A549 (cell line): Measurements from ENCODE around the gene GPR55. TPM values are rescaled to one million over a fixed set of nuclear protein-coding genes. Genes with fewer than 3 reads are reported as not detected.

Experiments used
- ATAC-seq, 2 experiments: fragments of 200-7000 bp in 1 of 2; fragments of >200 bp in 1 of 2; cut with Nextera tagmentation in 1 of 2; cut with Tn5 transposase in 1 of 2; 3 replicates each; pipeline versions ENCODE4 v1.8.0 to v1.9.1; 2018 to 2020; ENCODE audit warnings: mild to moderate bottlenecking in 1 of 2, moderate library complexity in 1 of 2
- CTCF ChIA-PET: fragments of 300-600 bp; sonication (Branson Sonifier 250); formaldehyde crosslinking; extraction: SDS; loops from one replicate; lab custom pipeline; 2021; ENCODE audit warnings: antibody characterized with exemption, inconsistent platforms; lab: Yijun Ruan, JAX
- POLR2A ChIA-PET: fragments of 350-600 bp; formaldehyde crosslinking; extraction: SDS; loops from one replicate; lab custom pipeline; 2021; ENCODE audit warnings: antibody characterized with exemption, inconsistent platforms; lab: Yijun Ruan, JAX
- DNase-seq, 2 experiments: peaks; one replicate each; pipeline versions ENCODE4 v3.0.0 to v3.0.0-alpha.2; 2011 to 2016; ENCODE audit warnings: low read depth in 1 of 2, low spot score in 1 of 2
- FAIRE-seq: peaks from 2 replicates; lab custom pipeline; 2011; peaks lifted over from hg19 to GRCh38; lab: Jason Lieb, UNC
- H3K27ac ChIP-seq, 2 experiments: fragments of >200 bp; sonication (Bioruptor Twin); formaldehyde crosslinking; 3 replicates each; pipeline ENCODE4 v1.5.1; 2016 to 2017
- H3K4me1 ChIP-seq: fragments of >200 bp; sonication (Bioruptor Twin); formaldehyde crosslinking; 3 replicates; pipeline ENCODE4 v1.6.1; 2016
- H3K4me2 ChIP-seq: fragments of >200 bp; sonication (Bioruptor Twin); formaldehyde crosslinking; 3 replicates; pipeline ENCODE4 v1.6.1; 2016
- H3K4me3 ChIP-seq: fragments of >200 bp; sonication (Bioruptor Twin); formaldehyde crosslinking; 3 replicates; pipeline ENCODE4 v1.5.1; 2016
- H3K9me3 ChIP-seq: fragments of >200 bp; sonication (Bioruptor Twin); formaldehyde crosslinking; 3 replicates; pipeline ENCODE4 v1.6.1; 2016
- BHLHE40 ChIP-seq: IDR thresholded peaks from 2 replicates; pipeline ENCODE4 v1.6.1; 2012; ENCODE audit warnings: low read depth, low read length, inconsistent platforms
- CBX2 ChIP-seq: fragments of 200-600 bp; sonication (generic); IDR thresholded peaks from 2 replicates; pipeline ENCODE4 v1.6.1; 2016; ENCODE audit warnings: low read depth, mild to moderate bottlenecking, borderline replicate concordance
- CBX8 ChIP-seq: fragments of 200-600 bp; sonication (generic); IDR thresholded peaks from 2 replicates; pipeline ENCODE4 v1.6.1; 2016
- ELK1 ChIP-seq: fragments of 150-350 bp; IDR thresholded peaks from 2 replicates; pipeline ENCODE4 v1.6.1; 2014; ENCODE audit warnings: low read depth, mild to moderate bottlenecking, low read length
- ESRRA ChIP-seq: fragments of 150-350 bp; IDR thresholded peaks from 2 replicates; pipeline ENCODE4 v1.6.1; 2014; ENCODE audit warnings: mild to moderate bottlenecking, low read length, borderline replicate concordance
- FOSL2 ChIP-seq, 2 experiments: fragments of 450-650 bp in 1 of 2; fragments of >200 bp in 1 of 2; sonication (Bioruptor Twin) in 1 of 2; formaldehyde crosslinking; IDR thresholded peaks; 2 replicates each; pipeline versions ENCODE4 v1.5.0 to v1.6.1; 2016 to 2020; ENCODE audit warnings: mild to moderate bottlenecking in 1 of 2, moderate library complexity in 1 of 2
- HDAC2 ChIP-seq: fragments of 200-600 bp; sonication (generic); IDR thresholded peaks from 2 replicates; pipeline ENCODE4 v1.6.1; 2016
- HEYL ChIP-seq: fragments of 250-450 bp; sonication (Bioruptor Pico); IDR thresholded peaks from 2 replicates; pipeline ENCODE4 v1.8.0; 2021; ENCODE audit warnings: mild to moderate bottlenecking, moderate library complexity
- JUN ChIP-seq, 2 experiments: fragments of >200 bp; sonication (Bioruptor Twin); formaldehyde crosslinking; IDR thresholded peaks; 2 replicates in 1 of 2; 3 replicates in 1 of 2; pipeline ENCODE4 v1.6.1; 2016 to 2017
- KDM1A ChIP-seq: fragments of 200-600 bp; sonication (generic); IDR thresholded peaks from 2 replicates; pipeline ENCODE4 v1.6.1; 2016; ENCODE audit warnings: low read depth, mild to moderate bottlenecking
- MAX ChIP-seq: IDR thresholded peaks from 2 replicates; pipeline ENCODE4 v1.6.1; 2012
- MYC ChIP-seq: IDR thresholded peaks from 2 replicates; pipeline ENCODE4 v1.6.1; 2012; ENCODE audit warnings: mild to moderate bottlenecking, inconsistent platforms, low read length, improper control_type of control experiment, borderline replicate concordance
- NFE2L2 ChIP-seq: fragments of 150-350 bp; conservative IDR thresholded peaks from 2 replicates; pipeline ENCODE4 v1.6.1; 2014; ENCODE audit warnings: low read length
- NR3C1 ChIP-seq: fragments of >200 bp; sonication (Bioruptor Twin); formaldehyde crosslinking; IDR thresholded peaks from 3 replicates; pipeline ENCODE4 v1.6.1; 2017
- PBX3 ChIP-seq: IDR thresholded peaks from 2 replicates; pipeline ENCODE4 v1.6.1; 2012
- RAD21 ChIP-seq, 2 experiments: fragments of >200 bp in 1 of 2; sonication (Bioruptor Twin) in 1 of 2; formaldehyde crosslinking in 1 of 2; IDR thresholded peaks in 1 of 2; conservative IDR thresholded peaks in 1 of 2; 2 replicates in 1 of 2; 3 replicates in 1 of 2; pipeline ENCODE4 v1.6.1; 2012 to 2018; ENCODE audit warnings: inconsistent platforms in 1 of 2
- RARB ChIP-seq: fragments of 250-450 bp; sonication (Bioruptor Pico); IDR thresholded peaks from 2 replicates; pipeline ENCODE4 v1.8.0; 2021; ENCODE audit warnings: mild to moderate bottlenecking, moderate library complexity
- SMC3 ChIP-seq: fragments of >200 bp; sonication (Bioruptor Twin); formaldehyde crosslinking; IDR thresholded peaks from 3 replicates; pipeline ENCODE4 v1.6.1; 2018; ENCODE audit warnings: inconsistent platforms
- SREBF2 ChIP-seq: fragments of 450-650 bp; IDR thresholded peaks from 2 replicates; pipeline ENCODE4 v1.6.1; 2014; ENCODE audit warnings: mild to moderate bottlenecking, moderate library complexity
- TFCP2L1 ChIP-seq: fragments of 250-450 bp; sonication (Bioruptor Pico); IDR thresholded peaks from 2 replicates; pipeline ENCODE4 v1.5.0; 2021; ENCODE audit warnings: mild to moderate bottlenecking
- TP53 ChIP-seq: fragments of 250-450 bp; sonication (Bioruptor Pico); IDR thresholded peaks from 2 replicates; pipeline ENCODE4 v1.5.0; 2021; ENCODE audit warnings: mild to moderate bottlenecking, moderate library complexity
- ZSCAN20 ChIP-seq: fragments of 250-450 bp; sonication (Bioruptor Pico); IDR thresholded peaks from 2 replicates; pipeline ENCODE4 v1.8.0; 2022; ENCODE audit warnings: mild to moderate bottlenecking, moderate library complexity
- WGBS: methylation state at CpG from one replicate; pipeline ENCODE4 v1.1.6; 2017; ENCODE audit errors: missing lambda C conversion rate; 5-methylcytosine and 5-hydroxymethylcytosine counted together
- polyA plus RNA-seq, 4 experiments: library from polyadenylated mRNA; depleted of rRNA in 3 of 4; stranded (reverse); fragments of >200 nt; fragmentation: RNase III in 1 of 4; extraction: RNeasy Plus Mini Kit Qiagen cat#74134 plus additional on column Dnase treatment in 1 of 4; gene quantifications; 2 replicates in 3 of 4; 3 replicates in 1 of 4; pipeline ENCODE4 v1.2.3, GENCODE V29; 2011 to 2017

Gene GPR55
- polyA plus RNA-seq, 2 of the 4 experiments (the other 2 are of a cell fraction) = not detected

GRCh38 chr2:230893841-230894781, 30.9 kb downstream of the GPR55 start:
- ATAC-seq (no peak), FAIRE-seq (no peak), DNase-seq (no peak)
- Histone ChIP-seq H3K4me3 (no peak overlapping the region), H3K9me3 (peaks cover 6% of the 10 kb centered on the region; the same call in 1 of the 3 replicates), H3K27ac (no peak overlapping the region), H3K4me2 (no peak overlapping the region), H3K4me1 (no peaks in the 10 kb centered on the region)
- ChIA-PET POLR2A (no interaction called here), CTCF (interaction anchor here (0.8 to 4.8 kb wide), 4 partner anchors 8 to 110 kb away, joined by 3 to 45 read pairs (median 16); no protein-coding TSS in a partner anchor)
- TF ChIP-seq CBX8 (no peak), SMC3 (no peak), NFE2L2 (no peak), MAX (no peak), ZSCAN20 (CRISPR knock-in tag) (no peak), JUN (IDR thresholded peaks at IDR 0.05) (no peak)
- 69% methylated on average over 18 of the region's 19 CpGs for WGBS

- no peak overlapping the region for H3K4me2 ChIP-seq
- no peaks in the 10 kb centered on the region for H3K4me1 ChIP-seq
- ChIA-PET CTCF (interaction anchor here (0.8 to 4.8 kb wide), 3 partner anchors 9 to 111 kb away, joined by 3 to 30 read pairs (median 3); no protein-coding TSS in a partner anchor), POLR2A (no interaction called here)
- no peak for TF ChIP-seq KDM1A
- no peak for TF ChIP-seq ESRRA
- no peak for TF ChIP-seq MYC
- no peak for TF ChIP-seq TFCP2L1 (CRISPR knock-in tag)
- no peak for TF ChIP-seq ELK1
- TF ChIP-seq NR3C1 = no peak
- no peak for TF ChIP-seq HDAC2
- no peak for TF ChIP-seq FOSL2 (IDR thresholded peaks at IDR 0.05)
- no peak for TF ChIP-seq FOSL2 (CRISPR knock-in tag; IDR thresholded peaks at IDR 0.05)
- no peak for TF ChIP-seq SREBF2
- TF ChIP-seq BHLHE40 = no peak
- TF ChIP-seq CBX2 = no peak
- no peak for TF ChIP-seq NFE2L2
- no peak for TF ChIP-seq RARB (CRISPR knock-in tag)
- no peak for TF ChIP-seq MAX
- TF ChIP-seq RAD21 (conservative IDR thresholded peaks at IDR 0.05 in 1 of 2, IDR thresholded peaks at IDR 0.05 in 1 of 2) = no peak
- no peak for TF ChIP-seq CBX8
- no peak for TF ChIP-seq HEYL (CRISPR knock-in tag)
- TF ChIP-seq TP53 = no peak
- no peak for TF ChIP-seq PBX3
- no peak for ATAC-seq
- DNase-seq = no peak
- no peak for FAIRE-seq
- H3K9me3 ChIP-seq = peaks cover 6% of the 10 kb centered on the region; the same call in 1 of the 3 replicates
- no peak overlapping the region for H3K27ac ChIP-seq
- H3K4me3 ChIP-seq = no peak overlapping the region
- WGBS = 42% methylated on average over 5 of the region's 6 CpGs
Measured at GRCh38 chr2:230893338-230893737, 31.7 kb downstream of the GPR55 start.
